C4-2B (cell line): ENCODE data around the gene PUDP.

Experiments
- CTCF ChIP-seq: fragments of 450-650 bp; conservative IDR thresholded peaks from 2 replicates; pipeline ENCODE4 v1.5.1; 2017; ENCODE audit warnings: mild to moderate bottlenecking
- ZFX ChIP-seq: fragments of 450-650 bp; IDR thresholded peaks from 2 replicates; pipeline ENCODE4 v1.6.1; 2017

GRCh38 chrX:7153231-7153630, 5.3 kb upstream of the PUDP start:
- TF ChIP-seq CTCF (no peak), ZFX (no peak)
